ENCODE results near the gene ACBD5. TPM values are rescaled to one million over a fixed set of nuclear protein-coding genes. Genes with fewer than 3 reads are reported as not detected.

Gene ACBD5
- total RNA-seq, 2 experiments from 2014 or later: 21.3 to 22.5 TPM

DNA sequence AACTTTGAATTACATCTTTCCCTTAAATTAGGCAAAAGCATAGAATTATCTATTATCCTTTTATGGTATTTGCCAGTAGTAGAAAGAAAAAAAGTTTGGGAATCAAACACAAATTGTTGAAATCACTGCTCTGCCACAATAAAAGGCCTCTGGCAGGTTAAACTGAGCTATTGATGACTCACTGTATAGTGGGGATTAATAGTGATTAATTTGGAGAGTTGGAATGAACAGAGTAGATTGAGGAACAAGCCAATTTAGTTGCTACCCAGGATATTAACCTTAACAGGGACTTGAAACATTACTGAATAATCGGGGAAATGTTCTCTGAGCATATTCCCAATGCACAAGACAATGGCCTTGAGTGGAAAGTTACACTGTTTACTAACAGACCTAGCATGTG lies 52.3 kb downstream of the ACBD5 start:
- ChIA-PET CTCF (no interaction called here), POLR2A (interaction anchor here (0.5 kb wide), 1 partner anchor 232 kb away, joined by 3 read pairs; no protein-coding TSS in a partner anchor)
- H3K4me3 Mint-ChIP-seq: no peak overlapping the region
- no peaks in the 10 kb centered on the region for H3K4me1 Mint-ChIP-seq (ENCODE audit: low read depth)
- H3K36me3 Mint-ChIP-seq (ENCODE audit: low read depth): peaks cover 25% of the 10 kb centered on the region
- no peaks in the 10 kb centered on the region for H3K9me3 ChIP-seq (ENCODE audit: control insufficient read depth in 1 of 2, insufficient read depth in 1 of 2, low read length in 2 of 2)
- no peak for TF ChIP-seq CTCF (IDR thresholded peaks at IDR 0.05)
- no peaks in the 10 kb centered on the region for H3K4me1 ChIP-seq (ENCODE audit: insufficient read depth, low read length)
- H3K4me3 ChIP-seq (ENCODE audit: low read length): no peak overlapping the region
- peaks cover 4% of the 10 kb centered on the region for H3K36me3 ChIP-seq (ENCODE audit: insufficient read depth, low read length)
- H3K27me3 Mint-ChIP-seq: no peaks in the 10 kb centered on the region
- no peak for ATAC-seq (ENCODE audit: poor library complexity)
- H3K27ac ChIP-seq (ENCODE audit: low read depth in 1 of 2, low read length in 2 of 2): no peak overlapping the region
- intact Hi-C loops (cut with DNase I, micrococcal nuclease): no loop called here
- no peaks in the 10 kb centered on the region for H3K9me3 Mint-ChIP-seq
- no peak overlapping the region for H3K27ac Mint-ChIP-seq
- H3K27me3 ChIP-seq (ENCODE audit: control insufficient read depth in 1 of 2, insufficient read depth in 2 of 2, low read length in 2 of 2): no peaks in the 10 kb centered on the region
- DNase-seq: no peak

GRCh38 chr10:27169849-27170248 lies 70.7 kb downstream of the ACBD5 start:
- Mint-ChIP-seq H3K36me3 (ENCODE audit: low read depth) (peaks cover 70% of the 10 kb centered on the region), H3K4me3 (no peak overlapping the region), H3K27me3 (no peaks in the 10 kb centered on the region), H3K27ac (no peak overlapping the region), H3K9me3 (no peaks in the 10 kb centered on the region), H3K4me1 (ENCODE audit: low read depth) (no peaks in the 10 kb centered on the region)
- TF ChIP-seq CTCF (IDR thresholded peaks at IDR 0.05): no peak
- ChIA-PET CTCF (no interaction called here), POLR2A (no interaction called here)
- no peak for ATAC-seq (ENCODE audit: poor library complexity)
- no peaks in the 10 kb centered on the region for H3K4me1 ChIP-seq (ENCODE audit: insufficient read depth, low read length)
- H3K9me3 ChIP-seq (ENCODE audit: control insufficient read depth in 1 of 2, insufficient read depth in 1 of 2, low read length in 2 of 2): no peaks in the 10 kb centered on the region
- intact Hi-C loops (cut with DNase I, micrococcal nuclease): no loop called here
- H3K27ac ChIP-seq (ENCODE audit: low read depth in 1 of 2, low read length in 2 of 2): no peak overlapping the region
- H3K4me3 ChIP-seq (ENCODE audit: low read length): no peak overlapping the region
- no peaks in the 10 kb centered on the region for H3K27me3 ChIP-seq (ENCODE audit: control insufficient read depth in 1 of 2, insufficient read depth in 2 of 2, low read length in 2 of 2)
- peaks cover 40% of the 10 kb centered on the region for H3K36me3 ChIP-seq (ENCODE audit: insufficient read depth, low read length)
- no peak for DNase-seq

- peaks cover 64% of the 10 kb centered on the region for H3K36me3 Mint-ChIP-seq (ENCODE audit: low read depth)
- ATAC-seq (ENCODE audit: poor library complexity) (no peak), DNase-seq (no peak)
- TF ChIP-seq CTCF (IDR thresholded peaks at IDR 0.05): no peak
- no peaks in the 10 kb centered on the region for H3K27me3 Mint-ChIP-seq
- no peaks in the 10 kb centered on the region for H3K9me3 Mint-ChIP-seq
- Histone ChIP-seq H3K27ac (ENCODE audit: low read depth in 1 of 2, low read length in 2 of 2) (no peak overlapping the region), H3K27me3 (ENCODE audit: control insufficient read depth in 1 of 2, insufficient read depth in 2 of 2, low read length in 2 of 2) (no peaks in the 10 kb centered on the region), H3K9me3 (ENCODE audit: control insufficient read depth in 1 of 2, insufficient read depth in 1 of 2, low read length in 2 of 2) (no peaks in the 10 kb centered on the region), H3K4me1 (ENCODE audit: insufficient read depth, low read length) (peaks cover 24% of the 10 kb centered on the region), H3K36me3 (ENCODE audit: insufficient read depth, low read length) (peaks cover 15% of the 10 kb centered on the region), H3K4me3 (ENCODE audit: low read length) (no peak overlapping the region)
- peak overlapping the region; percentile 100 for H3K27ac Mint-ChIP-seq
- CTCF ChIA-PET: no interaction called here
- intact Hi-C loops (cut with DNase I, micrococcal nuclease): loop anchor here (5.0 to 10.0 kb wide), 5 partner anchors 344 to 1376 kb away; partner anchors contain the start of genes MPP7 (in 1 of the 2), PDSS1 (in 1 of the 2), RAB18 (in 1 of the 2) and WAC (in 1 of the 2)
- POLR2A ChIA-PET: interaction anchor here (1.0 to 1.2 kb wide), 2 partner anchors 26 to 82 kb away, joined by 3 read pairs; no protein-coding TSS in a partner anchor
- H3K4me3 Mint-ChIP-seq: peak overlapping the region; percentile 20
- H3K4me1 Mint-ChIP-seq (ENCODE audit: low read depth): peaks cover 33% of the 10 kb centered on the region
Observed at GRCh38 chr10:27158421-27158820, 82.2 kb downstream of the ACBD5 start.
